ENCODE measurements around the gene COPB2.
A peak's percentile ranks its signal among the peaks of the same experiment; 100 is the strongest.

Gene COPB2

DNA sequence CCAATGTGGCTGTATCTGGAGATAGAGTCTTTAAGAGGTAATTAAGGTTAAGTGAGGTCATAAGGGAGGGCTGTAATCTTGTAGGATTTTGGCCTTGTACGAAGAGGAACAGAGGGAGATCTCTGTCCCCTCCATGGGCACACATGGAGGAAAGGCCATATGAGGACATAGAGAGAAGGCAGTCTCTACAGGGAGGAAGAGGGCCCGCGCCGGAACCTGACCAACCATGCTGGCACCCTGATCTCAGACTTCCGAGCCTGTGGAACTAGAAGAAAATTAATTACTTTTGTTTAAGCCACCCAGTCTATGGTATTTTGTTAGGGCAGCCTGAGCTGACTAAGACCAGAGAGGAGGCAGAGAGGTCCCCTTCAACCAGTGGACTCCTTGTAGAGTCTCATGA, 63.3 kb downstream of the COPB2 start:
- DNase-seq = no peak

DNA sequence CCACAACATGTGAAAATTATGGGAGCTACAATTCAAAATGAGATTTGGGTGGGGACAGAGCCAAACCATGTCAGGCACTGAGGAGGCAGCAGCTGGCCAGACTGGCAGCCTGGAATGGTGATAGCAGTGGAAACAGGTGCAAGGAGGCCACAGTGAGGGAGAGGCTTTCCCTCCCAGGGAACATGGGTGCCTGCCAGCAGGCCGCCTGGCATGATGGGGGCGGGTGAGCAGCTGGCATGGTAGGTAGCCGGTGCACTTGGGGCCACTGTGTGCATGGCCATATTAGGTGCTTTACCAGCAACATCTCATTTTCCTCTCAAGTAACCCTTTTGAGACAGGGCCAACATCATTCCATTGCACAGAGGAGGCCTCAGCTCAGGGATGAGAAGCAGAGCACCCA, 63.9 kb downstream of the COPB2 start:
- no peak for DNase-seq

DNA sequence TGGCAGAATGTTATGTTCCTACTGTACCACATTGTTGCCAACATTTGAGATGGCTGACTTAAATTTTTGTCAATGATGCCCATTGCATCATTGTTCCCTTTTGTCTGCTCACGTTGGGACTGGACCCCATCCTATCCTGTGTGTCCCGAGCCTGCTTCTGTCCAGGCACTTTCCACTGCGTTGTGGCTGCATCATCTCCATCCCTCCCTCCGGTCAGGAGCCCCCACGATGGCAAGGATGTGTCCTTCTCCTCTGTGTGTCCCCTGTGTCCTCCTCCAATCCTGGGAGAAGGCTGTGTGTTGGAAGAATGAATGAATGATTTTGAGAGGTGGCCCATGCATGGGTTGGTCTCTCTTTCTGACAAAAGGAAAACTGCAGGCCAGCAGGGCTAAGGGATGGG, 65.0 kb downstream of the COPB2 start:
- no peak for DNase-seq

DNA sequence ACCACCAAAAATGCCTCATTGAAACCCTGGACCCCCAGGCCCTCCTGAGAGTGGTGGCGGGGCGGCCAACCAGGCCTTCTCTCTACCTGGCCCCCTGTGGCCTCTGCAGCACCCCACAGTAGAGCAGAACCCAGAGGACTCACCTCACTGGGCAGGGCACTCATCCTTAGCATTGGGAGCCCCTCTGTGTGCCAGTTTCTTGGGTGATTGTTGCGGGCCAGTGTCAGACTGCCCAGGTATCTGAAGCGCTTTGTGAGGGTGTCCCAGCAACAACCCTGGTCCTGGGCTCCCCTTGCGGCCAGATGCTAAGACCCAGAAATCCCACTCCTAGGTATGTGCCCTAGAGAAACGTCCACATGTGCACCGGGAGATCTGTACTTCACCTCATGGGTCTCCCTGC, 66.3 kb downstream of the COPB2 start:
- no peak for DNase-seq

DNA sequence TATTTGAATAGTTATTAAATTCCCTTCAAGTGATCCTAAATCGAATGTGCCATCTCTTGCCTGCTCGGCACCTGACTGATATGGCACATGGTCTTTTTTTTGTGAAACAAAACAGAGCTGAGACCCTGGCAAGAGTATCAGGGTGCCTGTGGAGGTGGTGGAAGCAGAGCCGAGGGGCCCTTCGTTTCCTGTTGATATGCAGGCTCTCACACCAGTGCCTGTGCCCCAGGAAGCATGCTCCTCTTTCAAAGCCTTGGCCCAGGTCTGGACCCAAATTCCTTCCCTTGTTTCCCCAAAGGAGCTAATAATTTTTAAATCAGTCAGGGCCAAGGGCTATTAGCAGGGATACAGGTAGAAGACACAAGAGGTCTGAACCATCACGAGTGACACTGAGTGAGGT, 67.1 kb downstream of the COPB2 start:
- DNase-seq = no peak

DNA sequence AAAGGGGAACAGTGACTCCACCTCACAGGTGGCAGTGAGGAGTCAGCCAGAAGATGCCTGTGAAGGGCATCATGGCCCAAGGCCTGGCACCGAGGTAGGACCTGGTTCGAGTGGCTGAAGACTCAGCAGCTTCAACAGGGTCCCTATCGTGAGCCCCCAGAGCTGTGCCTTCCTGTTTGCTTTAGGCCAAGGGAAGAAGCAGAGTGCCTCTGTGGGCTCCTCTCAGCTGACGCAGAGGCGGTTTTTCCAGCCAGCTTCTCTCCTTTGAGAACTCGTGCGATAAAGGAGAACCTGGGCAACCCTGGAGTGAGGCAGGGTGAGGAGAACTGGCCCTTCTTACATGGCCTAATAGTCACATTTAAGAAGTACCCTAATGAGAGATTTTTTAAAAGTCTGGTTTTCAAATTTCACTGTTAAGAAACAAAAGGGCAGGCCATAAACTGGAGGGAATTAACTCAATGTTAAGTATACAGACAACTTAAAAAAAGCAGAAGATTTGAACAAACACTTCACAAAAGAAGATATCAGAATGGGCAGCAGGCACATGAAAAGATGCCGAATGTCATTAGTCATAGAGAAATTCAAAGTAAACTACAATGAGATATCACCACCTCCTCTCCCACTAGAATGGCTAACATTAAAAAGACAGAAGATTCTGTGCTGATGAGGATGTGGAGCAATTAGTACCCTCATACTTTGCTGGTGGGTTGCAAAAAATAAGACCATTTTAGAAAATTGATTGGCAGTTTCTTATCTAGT, 68.7 kb downstream of the COPB2 start:
- DNase-seq = no peak

DNA sequence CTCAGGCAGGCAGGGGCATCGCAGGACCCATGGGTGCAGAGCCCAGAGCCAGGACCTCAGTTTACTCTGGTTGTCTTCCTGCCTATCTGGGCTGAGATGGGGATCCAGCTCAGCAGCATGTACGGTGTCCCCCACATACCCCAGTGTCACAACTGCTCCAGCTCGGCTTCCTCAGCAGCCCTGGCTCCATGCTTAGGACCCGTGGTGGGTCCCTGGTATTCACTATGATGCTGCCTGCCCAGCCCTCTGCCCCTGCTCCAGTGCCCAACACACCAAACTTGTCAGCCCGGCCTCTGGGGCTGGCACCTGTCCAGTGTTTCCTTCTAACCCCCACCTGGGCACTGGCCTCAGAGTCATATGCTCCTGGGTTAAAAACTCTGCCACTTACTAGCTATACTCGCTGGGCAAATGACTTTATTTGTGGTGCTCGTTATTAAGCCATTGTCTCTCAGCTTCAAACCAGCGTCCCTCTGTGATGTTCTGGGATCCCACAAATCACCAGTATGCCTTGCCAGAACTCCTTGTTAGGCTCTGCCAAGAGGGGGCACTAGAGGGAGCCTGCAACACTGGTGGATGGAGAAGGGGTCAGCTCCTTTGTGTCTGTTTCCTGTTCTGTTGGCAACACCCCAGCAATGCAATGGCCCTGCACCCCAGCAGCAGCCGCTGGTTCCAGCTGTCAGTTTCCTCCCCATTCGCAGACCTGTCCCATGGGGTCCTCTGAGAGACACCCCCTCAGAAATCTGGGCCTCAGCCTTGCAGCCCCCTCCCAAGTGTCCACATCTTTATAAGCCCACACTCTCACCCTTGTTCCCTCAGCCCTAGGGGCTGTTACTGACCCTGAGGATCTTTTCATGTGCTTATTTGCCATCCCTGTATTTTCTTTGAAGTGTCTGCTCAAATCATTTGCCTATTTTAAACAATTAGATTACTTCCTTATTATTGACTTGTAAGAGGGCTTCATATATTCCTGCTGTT, 69.7 kb downstream of the COPB2 start:
- DNase-seq = peak; percentile 65

DNA sequence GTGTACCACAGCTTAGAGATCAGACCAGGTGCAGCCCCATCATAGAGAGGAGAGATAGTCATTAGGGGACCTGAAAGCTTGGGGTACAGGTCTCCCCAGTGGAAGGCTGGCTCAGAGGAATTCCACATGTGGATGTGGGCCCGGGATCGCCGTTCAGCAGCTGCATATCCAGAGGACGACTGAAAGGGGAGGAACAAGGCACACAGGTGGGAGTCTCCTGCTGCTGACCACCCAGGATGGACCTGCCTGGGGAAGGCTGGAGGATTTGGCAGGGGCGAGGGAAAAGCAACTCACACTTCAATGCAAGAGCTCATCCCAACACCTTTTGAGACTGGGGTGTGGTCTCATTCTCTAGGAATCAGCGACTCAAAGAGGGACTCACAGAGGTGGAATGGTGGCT, 70.6 kb downstream of the COPB2 start:
- DNase-seq = no peak

DNA sequence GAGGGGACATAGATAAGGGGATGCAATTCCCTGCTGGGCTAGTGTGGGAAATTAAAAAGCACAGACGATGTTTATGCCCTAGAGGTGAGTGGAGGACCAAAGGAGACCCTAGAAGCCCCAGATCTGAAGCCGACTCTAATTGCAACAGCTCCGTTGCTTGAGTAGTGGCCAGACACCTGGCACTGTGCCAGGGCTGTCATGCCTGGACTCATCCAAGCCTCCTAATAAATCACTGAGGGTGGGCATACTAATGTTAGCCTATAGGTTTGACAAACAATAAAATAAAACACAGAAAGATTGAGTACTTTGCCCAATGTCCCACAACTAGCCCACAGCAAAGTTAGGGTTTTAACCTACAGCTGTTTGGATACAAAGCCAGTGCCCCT, 71.0 kb downstream of the COPB2 start:
- DNase-seq = peak; percentile 75

DNA sequence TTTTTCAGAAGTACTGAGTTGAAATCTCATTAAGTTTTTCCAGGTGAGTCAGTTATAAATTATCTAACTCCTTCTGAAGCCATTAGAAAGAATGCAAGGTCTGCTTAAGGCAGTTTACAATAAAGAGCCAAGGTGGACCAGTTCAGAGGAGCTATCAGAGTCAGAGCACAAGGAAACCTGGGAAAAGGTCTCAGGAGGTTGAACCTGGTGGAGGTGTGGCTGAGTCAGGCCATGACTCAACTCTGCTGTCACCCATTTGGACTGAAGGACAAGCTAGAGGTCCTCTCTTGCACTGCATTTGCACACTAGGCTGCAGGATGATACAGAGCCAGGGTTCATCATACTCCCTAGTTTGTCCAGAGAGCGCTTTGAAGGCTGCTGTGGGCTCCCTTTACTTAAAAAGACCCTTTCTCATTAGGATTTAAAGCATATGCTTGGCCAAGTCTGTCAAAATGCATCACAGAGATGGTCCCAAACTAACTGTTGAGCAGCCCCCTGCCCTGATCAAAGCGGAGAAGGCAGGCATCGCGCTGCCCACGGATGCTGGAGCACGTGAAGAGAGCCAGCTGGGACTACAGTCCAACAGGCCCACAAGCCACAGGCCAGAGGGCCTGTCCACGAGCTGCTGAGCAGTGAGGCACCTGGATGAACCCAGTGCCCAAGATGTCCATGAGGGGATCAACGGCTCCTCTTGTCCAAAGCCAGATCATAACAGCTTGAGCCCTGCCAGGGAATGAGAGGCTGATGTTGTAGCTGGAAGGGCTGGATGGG, 71.6 kb downstream of the COPB2 start:
- DNase-seq = no peak

DNA sequence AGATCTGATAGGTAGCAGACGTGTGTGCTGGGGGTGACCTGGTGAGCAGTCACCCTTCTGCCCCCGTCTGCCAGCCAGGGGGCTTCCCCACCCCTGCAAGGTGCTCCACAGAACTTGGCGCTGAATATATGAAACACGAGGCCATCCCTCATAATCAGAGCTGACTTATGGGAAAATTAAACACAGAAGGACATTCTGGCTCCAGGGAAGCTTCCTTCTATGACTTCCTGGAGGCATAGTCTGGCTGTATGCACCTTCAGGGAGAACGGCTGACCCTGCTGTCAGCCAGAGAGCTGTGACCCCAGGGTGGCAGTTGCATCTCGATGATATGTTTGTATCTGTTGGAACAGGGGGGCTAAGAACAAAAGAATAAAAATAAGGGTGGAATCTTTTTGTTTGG, 72.2 kb downstream of the COPB2 start:
- DNase-seq = no peak

DNA sequence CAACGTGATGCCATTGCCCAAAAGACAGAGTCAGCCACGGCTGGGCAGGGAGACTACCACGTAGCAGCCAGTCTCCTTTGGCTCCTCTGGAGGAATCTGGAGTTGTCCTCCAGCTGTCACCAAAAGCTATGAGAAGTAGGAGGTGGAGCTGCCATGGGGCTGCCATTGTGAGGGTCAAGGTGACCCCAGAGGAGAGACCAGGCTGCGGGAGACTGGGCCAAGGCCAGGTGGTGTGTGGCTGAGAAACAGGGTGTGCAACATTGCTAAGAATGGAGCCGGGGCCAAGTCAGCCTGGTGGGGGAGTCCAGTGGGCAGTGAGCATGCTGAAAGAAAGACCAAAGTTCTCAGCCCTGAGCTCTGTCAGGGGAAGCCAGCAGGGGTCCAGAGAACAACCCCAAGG, 75.5 kb downstream of the COPB2 start:
- DNase-seq = no peak

DNA sequence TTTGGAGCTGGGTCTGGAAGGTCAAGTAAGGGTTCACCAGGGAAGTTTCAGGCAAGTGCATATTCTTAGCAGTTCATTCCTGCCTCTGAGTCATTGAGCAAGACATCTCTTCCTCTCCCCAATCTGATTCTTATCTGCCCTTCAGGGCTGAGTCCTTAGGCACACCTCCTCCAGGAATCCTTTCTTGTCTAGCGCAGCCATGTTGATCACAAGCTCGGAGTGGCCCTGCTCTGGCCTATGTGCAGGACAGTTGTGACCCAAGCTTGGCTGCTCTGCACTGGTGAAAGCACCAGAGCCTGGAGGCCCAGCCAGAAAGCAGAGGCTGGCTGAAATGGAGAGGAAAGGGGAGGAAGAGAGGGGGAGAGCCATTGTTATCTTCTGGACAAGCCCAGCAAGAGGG, 76.5 kb downstream of the COPB2 start:
- no peak for DNase-seq

DNA sequence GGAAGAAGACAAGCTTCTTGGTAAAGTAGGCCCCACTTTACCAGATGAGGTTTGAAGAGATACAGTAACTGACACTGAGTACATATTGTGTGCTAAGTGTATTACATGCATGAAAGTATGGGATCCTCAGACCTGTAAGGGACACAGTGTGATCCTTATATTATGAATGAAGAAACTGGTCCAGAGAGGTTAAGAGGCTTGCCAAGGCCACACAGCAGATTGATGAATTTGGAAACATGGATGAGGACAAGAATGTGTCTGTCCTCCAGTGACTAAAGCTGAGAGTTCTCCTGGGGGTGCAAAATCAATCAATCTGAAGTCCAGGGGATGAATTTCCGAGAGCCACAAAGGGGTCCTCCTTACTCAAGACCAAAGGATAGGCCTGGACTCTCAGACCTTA, 77.0 kb downstream of the COPB2 start:
- no peak for DNase-seq

DNA sequence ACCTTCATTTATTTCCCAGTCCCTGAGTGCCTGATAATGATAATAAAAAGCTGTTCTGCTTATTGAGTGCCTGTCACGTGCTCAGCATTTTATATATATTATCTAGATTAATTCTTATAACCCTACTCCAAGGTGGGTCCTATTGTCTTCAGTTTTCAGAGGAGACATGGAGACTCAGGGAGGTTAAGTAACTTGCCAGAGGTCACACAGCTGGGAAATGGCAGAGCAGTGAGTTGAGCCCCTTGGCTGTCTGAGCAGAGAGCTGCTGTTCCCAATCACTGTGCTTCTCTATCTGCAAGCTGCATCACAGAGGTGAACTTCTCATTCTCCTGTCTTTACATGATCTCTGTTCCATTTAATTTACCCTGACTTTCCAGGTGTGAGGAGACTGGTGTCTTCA, 77.9 kb downstream of the COPB2 start:
- DNase-seq = no peak

DNA sequence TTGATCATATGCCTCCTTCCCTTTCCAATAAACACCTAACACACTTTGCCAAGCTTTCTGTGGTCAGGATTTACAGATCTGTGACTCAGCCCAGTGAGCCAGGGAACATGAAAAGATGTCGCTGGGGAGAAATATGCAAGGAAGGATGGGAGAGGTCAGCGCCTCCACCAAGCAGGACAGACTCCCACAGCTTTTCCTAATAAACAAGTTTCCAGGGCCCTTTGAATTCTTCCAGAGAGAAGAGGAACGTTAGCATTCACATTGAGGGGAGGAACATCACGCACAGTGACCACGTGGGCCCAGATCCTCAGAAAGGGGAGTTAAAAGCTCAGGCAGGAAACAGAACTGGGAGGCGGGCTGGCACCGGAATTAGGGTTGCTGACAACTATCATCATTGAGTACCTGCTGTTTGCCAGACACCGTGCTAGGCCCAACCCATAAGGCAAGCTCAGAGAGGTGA, 78.9 kb downstream of the COPB2 start:
- DNase-seq = no peak

DNA sequence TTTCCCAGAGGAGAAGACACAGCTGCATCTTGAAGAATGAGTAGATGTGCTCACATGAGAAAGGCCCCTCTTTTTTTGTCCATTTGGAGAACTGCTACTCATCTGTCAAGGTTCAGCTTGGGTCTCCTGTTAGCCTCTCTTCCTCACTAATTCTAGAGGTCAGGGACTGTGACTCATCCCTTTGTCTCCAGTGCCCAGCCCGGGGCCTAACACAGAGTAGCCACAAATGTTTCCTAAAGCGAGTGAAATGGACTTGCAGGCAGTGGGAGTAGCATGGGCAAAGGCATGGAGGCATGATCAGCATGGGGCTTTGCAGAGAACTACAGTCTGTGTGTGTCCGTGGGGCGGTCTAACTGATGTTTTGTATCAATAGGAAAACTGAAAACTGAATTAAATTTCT, 79.6 kb downstream of the COPB2 start:
- no peak for DNase-seq

DNA sequence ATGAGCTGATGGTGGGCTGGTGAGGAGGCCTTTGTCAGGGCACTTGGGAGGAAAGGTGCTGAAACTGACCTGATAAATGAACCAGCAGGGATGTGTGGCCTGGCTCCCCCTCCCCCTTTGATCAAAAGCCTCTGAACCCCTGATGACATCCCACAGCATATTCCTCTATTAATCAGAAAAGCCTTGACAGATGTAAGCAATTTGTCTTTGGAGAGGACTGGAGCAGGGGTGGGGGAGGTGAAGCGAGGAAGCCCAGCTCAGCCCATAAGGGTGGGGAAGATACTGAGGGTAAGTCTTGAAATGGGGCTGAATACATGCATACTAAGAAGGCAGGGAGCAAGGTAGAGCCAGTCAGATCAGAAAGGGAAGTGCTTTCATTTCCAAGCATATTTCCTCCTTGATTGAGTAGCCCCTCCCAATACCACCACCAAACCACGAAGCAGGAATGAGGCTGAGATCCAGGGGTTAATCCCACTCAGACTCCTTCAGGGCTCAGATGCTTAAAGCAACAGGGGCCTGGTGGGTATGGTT, 80.3 kb downstream of the COPB2 start:
- DNase-seq = no peak

DNA sequence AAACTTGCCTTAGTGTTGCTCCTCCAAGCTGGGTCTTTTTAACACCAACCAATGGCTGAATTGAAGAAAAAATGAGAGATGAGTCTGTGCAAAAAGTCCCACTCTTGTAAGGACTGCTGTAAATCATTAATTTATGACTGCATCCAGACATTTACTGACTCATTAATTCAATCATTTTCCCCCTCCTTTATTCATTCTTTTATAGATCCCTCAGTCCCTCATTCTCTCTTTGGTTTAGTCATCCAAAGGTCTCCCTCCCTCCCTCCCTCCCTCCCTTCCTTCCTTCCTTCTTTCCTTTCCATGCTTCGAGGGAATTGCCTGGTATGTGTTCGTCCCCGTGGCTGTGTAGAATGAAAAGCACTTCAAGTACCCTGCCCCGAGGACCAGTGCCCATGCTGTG, 80.9 kb downstream of the COPB2 start:
- DNase-seq = no peak

DNA sequence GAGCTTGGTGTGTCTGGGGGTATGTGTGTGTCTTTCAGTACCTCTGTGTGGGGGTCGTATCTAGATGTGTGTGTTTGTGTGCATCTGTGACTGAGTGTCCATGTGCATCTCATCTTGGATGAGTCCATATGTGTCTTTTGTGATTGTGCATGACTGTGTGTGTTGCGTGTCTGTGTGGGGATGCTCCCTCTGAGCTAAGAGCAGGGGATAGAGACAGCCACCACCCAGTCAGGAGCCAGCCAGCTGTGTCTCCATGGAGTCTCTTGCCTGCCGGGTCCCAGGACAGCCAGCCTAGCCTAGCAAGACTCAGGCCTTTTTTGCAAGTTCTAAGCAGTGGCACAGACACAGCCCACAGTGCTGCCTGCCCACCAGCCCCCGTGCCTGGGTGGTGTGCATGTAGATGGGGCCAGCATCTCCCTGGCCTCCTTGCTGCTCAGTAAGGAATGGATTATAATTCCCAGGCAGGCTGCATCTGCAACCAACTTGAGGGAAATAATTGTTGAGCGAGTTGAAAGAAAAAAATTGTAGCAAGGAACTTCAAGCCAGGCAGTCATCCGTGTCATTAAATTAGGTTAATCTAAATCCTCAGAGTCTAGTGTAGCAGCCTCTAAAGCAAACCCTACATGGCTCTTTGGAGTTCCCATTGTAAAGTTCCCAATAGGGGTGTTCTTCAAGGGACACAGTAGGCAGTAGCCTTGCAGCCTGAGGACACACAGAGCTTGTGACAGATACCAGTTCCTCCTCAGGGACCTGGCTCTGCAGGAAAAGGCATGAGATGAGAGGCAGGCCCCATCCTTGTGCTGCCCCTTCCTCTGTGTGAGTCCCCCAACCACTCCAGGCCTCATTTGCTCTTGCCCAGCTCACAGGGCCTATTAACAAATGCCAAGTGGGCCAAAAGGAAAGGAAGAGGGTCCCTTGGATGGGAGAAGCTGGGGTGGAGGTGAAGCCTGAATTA, 81.6 kb downstream of the COPB2 start:
- DNase-seq = no peak
